Pulmonary artery endothelial cell (primary cell): ENCODE data around the gene YPEL1. TPM values are rescaled to one million over a fixed set of nuclear protein-coding genes. Genes with fewer than 3 reads are reported as not detected.
"Not testable (repeated sequence)": the region's sequence is repeated elsewhere in the genome, so short reads cannot be mapped to it uniquely, and the experiment has no call there.

Experiments used
- DNase-seq: peaks from one replicate; pipeline ENCODE4 v3.0.0-alpha.2; 2011; ENCODE audit warnings: low read depth, low spot score
- total RNA-seq: library from RNA; depleted of rRNA; stranded (reverse); fragments of >200 nt; gene quantifications from 2 replicates; pipeline ENCODE4 v1.2.3, GENCODE V29; 2014

YPEL1 gene
- total RNA-seq, 1 donor from 2014 or later = 4.5 TPM

DNA sequence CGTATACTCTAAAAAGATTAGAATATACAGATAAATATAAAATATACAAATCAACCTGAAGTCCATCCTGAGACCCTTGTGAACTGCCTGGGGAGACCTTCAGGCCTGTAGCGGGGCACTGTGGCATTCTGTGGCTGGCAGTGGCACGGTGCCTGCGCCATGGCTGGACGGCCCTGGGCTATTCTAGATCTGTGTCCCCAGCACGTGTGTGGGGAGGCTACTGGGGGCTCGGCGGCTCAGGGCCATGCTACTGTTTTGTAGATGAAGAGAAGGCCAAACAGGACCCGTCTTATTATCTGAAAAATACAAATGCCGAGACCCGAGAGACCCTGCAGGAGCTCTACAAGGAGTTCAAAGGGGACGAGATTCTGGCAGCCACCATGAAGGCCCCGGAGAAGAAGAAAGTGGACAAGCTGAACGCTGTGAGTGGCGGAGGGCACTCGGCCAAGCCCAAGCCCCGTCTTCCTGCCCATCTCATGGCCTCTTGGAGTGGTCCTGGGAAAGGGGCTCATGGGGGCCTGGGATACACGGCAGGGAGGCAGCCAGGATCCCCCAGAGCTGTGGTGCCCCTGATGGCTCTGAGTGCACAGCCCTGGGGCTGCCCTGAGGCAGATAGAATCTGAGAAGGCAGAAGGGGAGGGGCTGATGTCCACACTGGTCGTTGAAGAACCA lies 51.0 kb downstream of the YPEL1 start:
- DNase-seq = no peak

DNA sequence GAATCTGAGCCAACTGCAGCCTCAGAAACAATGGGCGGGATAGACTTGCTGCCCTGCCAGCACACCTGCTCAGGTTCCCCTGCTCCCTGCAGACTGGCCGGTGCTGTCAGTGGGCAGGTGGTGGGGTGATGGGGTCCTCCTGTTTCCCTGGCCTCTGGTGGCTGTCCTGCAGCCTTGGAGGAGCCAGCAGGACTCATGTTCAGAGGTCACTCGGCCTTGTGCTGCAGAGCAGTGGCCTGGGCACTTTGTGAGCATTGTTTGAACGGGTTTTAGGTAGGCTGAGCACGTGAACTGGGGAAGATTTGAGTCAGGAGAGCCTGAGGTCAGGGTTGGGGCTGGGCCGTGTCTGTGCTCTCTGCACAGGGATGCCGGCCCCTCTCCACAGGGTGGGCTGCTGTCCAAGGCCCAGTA lies 52.2 kb downstream of the YPEL1 start:
- DNase-seq = no peak

DNA sequence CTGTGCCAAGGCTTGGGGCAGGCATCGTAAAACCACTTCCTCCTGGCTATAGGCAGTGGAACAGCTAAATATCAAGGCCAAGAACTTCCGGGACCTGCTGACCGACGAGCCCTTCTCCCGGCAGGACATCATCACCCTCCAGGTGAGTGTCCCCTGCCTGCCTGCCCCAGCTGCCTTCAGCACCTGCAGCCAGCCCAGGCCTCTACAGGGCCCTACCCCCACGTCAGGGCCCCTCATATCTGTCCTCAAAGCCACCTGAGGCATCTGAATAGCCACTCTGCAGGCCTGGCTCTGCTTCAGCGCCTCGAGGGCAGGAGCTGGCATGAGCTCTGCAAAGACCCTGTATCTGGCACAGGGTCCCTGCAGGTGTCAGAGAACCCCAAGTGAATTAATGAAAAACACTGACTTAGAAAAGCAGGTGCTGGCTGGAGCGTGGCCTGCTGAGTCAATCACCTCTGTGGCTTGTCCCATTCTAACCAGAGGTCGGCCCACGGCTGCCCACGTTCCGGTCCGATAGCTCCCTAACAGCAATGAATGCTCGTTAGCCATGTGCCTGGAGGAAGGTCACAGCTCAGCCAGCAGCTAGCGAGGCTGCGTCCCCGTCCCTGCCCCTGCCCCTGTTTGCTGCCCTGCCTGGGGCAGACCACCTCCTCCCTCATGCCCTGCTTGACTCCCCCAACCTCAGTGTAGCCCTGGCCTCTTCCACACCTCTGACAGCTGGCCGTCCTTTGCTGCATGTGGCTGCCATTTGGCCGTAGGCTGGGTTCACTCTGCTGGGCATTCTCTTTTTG lies 53.0 kb downstream of the YPEL1 start:
- no peak for DNase-seq

DNA sequence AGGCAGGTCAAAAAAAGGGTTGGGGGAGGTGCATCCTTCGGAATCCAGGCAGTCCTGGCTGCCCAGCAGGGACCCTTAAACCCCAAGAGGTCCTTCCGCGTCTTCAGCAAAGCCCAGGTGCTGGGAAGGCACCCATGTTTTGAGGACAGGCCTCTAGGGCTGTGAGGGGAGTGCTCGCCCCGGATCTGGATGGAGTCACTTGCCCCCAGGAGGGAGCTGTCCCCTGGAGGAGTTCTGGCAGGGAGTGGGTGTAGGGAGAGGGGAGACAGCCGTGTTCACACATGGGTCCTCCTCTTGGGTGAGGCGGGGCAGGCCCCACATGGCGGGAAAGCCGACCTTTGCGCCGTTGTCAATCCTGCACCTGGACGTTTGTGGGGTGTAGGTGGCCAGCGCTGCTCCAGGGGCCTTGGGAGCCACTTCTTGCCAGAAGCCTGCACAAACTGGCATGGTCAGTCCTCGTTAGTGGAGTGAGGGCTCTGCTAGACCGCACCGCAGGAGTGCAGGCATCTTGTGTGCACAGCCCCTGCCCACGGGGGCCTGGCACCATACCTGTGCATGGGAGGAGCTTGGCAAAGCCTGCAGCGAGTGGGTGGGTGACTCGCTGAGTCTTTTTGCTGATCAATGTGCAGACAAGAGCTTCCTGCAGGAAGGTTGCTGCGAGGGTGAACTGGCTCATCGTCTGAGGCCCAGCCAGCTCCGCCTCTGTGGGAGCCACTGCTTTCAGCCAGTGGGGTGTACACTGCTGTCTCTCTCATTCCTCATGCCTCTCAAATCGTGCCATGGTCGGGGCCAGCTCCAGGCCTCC lies 53.8 kb downstream of the YPEL1 start:
- no peak for DNase-seq

DNA sequence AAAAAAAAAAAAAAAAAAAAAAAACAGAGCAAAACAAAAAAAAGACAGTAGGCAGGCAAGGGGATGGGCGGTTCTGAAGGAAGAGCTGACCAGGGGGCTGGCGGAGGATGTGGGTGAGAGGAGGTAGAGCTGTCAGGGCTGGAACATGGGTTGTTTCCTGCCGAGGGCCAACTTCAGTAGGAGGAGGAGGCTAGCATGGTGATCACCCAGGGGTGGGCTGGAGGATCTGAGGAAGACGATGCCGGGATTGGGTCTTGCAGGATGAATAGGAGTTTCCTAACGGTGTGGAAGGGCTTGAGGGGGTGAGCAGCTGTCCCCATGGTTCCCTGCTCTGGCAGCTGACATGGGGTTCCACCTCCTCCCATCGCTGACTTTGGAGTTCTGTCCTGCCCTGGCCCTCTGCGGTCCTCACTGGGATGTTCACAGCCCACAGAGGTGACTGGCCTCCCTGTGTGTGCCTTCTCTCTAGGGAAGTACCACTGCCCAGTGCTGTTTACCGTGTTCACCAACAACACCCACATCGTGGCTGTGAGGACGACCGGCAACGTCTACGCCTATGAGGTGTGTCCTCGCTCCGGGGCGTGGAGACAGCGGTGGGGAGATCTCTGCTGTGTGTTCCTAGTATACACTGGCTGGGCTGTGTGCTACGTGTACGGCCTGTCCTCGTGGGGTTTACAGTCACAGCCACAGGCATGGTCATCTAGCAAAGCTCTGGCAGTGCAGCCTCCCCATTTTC lies 54.6 kb downstream of the YPEL1 start:
- no peak for DNase-seq

DNA sequence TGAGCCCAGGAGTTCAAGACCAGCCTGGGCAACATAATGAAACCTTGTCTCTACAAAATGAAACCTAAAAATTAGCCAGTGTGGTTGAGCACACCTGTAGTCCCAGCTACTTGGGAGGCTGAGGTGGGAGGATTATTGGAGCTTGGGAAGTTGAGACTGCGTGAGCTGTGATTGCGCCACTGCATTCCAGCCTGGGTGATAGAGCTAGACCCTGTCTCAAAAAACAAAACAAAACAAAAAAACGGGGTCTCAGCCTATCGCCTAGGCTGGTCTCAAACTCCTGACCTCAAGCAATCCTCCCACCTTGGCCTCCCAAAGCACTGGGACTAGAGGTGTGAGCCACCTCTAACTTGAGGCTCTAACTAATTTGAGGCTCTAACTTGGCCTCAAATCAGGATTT lies 56.2 kb downstream of the YPEL1 start:
- DNase-seq = no peak

DNA sequence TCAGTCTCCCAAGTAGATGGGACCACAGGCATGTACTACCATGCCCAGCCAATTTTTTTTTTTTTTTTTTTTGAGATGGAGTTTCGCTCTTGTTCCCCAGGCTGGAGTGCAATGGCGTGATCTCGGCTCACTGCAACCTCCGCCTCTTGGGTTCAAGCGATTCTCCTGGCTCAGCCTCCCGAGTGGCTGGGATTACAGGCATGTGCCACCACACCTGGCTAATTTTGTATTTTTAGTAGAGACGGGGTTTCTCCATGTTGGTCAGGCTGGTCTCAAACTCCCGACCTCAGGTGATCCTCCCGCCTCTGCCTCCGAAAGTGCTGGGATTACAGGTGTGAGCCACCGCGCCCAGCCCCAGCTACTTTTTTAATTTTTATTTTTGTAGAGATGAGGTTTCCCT lies 56.8 kb downstream of the YPEL1 start:
- DNase-seq = not testable (repeated sequence)

DNA sequence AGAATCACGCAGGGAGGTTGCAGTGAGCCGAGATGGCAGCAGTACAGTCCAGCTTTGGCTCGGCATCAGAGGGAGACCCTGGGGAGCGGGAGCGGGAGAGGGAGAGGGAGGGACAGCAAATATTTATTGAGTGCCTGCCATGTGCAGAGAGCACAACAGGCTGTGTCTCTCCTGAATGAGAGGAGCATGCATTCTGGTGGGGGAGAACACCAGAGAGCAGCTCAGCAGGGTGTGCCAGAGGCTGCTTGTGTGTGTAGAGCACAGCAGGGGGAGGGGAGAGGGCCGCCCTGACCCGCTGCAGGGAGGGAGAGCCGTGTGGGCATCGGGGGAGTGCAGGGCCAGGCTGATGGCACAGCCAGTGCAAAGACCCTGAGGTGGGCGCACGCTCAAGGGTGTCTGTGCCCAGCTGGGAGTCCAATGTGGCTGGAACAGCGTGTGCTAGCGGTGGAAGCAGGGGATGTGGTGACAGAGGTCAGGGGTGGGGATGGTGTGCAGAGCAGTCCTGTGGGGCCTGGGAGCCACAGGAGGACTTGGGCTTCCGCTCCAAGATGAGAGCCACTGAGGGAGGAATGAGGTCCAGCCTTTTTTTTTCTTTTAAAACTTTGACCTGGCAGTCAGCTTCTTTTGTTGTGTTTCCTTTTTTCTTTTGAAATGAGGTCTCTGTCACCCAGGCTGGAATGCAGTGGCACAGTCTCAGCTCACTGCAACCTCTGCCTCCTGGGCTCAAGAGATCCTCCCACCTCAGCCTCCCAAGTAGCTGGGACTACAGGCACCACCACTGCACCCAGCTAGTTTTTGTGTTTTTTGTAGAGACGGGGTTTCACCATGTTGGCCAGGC lies 57.8 kb downstream of the YPEL1 start:
- DNase-seq = no peak

DNA sequence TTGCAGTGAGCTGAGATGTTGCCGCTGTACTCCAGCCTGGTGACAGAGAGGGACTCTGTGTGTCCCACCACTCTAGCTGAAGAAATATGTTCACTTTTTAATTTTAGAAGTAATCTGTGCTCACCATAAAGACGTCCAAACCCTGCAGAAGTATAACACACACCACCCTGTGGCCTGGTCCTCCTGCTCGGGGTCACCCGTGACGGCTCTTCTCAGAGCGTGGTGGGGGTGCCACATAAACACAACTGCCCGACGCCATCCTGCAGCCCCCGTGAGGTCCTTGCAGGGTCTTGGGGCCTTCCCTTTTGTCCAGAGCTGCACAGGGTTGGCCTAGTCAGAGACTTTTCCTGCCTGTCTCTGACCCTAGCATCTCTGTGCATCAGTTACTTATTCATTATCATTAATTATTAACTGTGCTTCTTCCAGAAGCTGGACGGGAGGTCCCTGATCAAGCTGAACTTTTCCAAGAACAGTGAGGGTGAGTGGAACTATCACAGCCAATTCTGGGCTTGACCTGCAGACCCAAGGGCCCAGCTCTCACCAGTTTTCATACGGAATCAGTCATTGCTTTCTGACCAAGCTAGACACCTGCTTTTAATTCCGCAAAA lies 60.9 kb downstream of the YPEL1 start:
- DNase-seq = no peak

DNA sequence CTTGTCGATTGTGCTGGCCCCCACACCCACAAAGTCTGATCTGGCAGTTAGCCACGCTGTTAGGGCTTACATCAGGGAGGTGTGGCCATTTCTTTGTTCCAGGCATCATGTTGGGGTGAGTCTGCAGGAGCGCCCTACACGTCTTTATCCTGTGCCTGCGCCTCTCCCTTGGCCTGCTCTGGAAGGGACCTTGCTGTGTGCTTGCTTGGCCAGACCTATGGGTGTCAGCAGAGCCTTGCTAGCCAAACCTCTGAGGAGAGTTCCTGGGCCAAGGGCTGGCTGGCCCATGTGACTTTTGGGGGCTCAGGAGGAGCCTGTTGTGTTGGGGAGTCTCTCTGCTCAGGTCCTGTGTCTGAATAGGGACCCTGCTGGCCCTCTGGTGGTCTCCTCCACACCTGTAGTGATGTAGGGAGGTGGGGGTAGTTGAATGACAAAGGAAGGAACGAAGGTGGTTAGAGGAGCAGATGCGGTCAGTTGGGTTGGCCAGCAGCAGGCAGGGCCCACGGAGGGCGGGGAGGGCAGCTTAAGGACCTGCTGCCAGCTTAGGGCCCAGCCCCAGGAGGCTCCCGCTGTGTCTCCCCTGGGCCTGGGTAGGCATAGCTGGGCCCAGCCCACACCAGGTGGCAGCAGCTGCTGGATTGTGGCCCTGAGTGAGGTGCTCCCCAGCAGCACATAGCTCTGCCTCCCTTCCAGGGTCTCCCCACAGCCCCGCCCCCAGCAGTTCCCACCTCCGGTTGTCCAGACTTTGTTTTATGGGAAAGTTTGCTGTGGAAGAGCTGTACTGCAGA lies 61.9 kb downstream of the YPEL1 start:
- DNase-seq = no peak

DNA sequence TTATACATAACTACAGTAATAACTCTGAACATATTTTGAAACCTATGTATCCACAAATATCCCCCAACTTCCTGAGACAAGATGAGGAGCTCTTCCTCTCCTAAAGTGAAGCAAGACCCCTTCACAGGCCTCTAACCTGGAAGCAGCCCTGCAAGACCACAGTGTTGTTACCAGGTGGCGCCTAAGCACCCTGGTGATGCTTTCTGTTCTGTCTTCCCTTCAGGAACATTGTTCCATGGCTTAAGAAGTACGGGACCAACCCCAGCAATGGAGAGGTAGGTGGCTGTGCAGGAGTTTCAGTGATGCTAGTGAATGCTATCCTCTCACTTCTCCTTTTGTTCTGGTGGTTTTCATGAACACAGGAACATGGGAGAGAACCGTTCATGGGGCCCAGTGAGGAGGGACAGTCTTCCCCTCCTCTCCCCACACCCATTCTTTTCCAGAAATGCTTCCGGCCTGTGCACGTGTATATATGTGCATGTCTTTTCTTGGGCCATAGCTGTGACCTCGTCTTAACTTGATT lies 63.4 kb downstream of the YPEL1 start:
- no peak for DNase-seq

DNA sequence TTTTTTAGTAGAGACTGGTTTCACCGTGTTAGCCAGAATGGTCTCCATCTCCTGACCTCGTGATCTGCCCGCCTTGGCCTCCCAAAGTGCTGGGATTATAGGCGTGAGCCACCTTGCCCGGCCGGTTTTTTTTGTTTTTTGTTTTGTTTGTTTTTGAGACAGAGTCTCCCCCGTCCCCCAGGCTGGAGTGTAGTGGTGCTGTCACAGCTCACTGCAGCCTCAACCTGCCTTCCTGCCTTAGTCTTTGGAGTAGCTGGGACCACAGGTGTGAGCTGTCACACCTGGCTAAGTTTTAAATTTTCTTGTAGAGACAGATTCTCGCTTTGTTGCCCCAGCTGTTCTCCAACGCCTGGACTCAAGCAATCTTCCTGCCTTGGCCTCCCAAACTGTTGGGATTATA lies 66.6 kb downstream of the YPEL1 start:
- no peak for DNase-seq

DNA sequence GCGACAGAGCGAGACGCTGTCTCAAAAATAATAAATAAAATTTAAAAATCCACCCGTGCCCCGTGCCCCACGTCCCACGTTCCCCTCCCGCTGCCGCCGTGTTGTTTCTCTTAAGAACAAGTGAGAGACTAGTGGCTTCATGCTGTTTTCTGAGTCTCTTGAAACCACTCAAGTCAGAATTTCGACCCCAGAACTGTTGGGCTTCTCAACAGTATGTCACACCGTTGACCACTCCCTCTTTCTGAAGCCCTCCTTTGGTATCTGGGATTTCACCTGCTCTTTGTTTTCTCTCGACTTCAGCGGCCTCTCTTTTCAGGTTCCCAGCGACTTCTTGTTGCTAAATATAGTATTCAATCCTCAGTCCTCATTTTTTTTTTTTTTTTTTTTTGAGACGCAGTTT lies 68.8 kb downstream of the YPEL1 start:
- DNase-seq = no peak

DNA sequence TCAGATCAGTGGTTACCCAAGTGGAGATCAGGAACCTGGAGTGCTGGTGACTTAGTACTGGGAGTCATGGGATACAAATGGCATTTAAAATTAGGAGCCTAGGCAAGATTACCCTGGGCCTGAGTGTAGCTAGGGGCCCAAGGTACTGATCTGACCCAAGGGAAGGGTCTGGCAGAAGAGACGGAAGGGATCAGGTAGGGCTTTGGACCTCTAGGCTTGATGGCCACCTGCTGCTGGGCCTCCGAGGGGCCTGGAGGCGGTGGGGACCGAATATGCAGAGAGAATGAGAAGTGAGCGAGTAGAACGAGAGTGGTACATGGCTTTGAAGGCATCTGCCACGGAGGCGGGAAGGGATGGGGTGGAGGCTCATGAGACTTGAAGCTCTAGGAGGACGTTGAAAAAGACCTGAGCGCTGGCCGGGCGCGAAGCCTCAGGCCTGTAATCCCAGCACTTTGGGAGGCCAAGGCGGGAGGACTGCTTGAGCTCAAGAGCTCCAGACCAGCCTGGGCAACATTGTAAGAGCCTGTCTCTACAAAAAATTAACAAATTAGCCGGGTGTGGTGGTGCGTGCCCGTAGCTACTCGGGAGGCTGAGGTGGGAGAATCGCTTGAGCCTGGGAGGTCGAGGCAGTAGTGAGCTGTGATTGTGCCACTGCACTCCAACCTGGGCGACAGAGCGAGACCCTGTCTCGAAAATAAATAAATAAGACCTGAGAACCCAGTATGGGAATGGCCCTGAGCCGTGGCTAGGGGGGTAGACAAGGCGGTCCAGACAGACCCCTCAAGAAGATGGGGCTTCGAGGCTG lies 70.3 kb downstream of the YPEL1 start:
- DNase-seq = no peak

DNA sequence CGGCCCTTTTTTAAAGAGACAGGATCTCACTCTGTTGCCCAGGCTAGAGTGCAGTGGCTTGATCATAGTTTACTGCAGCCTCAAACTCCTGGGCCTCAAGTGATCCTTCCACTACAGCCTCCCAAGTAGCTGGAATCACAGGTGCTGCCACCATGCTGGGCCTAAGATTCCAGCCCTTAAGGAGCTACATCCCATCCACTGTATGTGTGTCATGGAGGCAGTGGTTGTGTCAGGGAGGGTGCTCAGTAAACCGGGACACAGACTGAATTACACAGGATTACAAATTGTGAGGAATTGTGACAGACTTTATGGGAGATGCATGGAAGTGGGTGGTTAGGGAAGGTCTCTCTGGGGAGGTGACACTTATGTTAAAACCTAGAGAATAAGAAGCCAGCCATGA lies 71.9 kb downstream of the YPEL1 start:
- DNase-seq = no peak

DNA sequence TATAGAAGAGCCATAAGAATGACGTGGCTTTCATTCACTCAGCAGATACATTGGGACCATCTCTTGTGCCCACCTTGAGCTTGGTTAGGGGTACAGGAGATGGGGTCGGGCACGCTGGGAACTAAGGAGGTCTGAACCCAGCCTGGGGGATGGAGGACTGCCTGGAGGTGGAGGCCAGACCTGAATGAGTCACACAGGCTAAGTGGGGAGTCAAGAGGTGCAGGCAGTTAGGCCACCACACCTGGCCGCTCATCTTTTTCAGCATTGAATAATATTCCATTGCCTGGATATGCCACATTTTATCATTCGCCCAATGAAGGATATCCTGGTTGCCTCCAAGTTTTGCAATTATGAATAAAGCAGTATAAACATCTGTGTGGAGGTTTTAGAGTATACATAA lies 73.6 kb downstream of the YPEL1 start:
- DNase-seq = no peak

DNA sequence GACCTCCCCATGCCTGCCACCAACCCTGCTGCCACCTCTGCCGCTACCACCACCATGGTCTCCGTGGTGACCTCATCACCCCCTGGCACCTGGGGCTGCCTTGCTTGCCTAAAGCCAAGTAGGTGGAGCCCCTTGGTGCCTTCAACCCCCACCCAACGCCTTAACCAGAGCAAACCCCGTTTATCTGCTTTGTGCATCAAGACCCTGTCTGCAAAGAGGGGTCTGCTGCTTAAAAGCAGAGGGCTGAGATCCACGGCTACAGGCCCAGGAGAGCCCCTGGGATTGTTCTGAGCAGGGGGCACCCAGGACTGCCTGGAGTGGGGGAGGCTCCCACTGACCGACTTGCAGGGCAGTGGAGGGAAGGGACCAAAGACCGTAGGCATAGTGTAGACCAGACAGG lies 74.7 kb downstream of the YPEL1 start:
- DNase-seq = no peak

DNA sequence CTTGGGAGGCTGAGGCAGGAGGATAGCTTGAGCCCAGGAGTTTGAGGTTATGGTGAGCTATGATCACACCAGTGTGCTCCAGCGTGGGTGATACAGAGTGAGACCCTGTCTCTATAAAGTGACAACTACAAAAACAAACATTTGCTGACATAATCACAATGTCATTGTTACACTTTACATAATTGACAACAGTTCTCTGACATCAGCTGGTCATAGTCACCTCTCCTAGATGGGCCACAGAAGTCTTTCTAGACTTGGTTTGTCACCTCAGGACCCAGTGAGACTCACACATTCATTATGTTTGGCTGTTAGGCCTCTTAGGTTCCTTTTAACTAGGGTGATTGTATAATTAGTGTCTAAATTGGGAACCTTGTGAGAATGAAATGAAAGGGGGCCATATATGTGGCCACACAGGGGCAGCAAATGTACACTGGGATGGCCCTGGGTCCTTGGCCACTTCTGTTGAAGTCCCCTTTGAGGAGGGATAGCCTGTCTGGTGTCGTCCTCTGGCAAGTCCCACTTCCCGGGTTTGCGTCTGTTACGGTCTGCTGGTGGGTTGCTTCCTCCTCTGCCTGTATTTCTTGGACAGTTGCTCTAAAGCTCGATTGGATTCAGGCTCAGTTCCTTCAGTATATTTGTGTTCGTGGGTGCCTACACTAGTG lies 75.6 kb downstream of the YPEL1 start:
- no peak for DNase-seq
